Panc1 (cell line): Measurements from ENCODE around the gene LENEP.

Experiments used
- SIN3A ChIP-seq: IDR thresholded peaks from 2 replicates; pipeline ENCODE4 v1.6.1; 2012; ENCODE audit warnings: low read depth, mild to moderate bottlenecking, low read length, moderate library complexity, borderline replicate concordance; ENCODE audit not compliant: insufficient read depth
- TCF7L2 ChIP-seq: IDR thresholded peaks from 2 replicates; pipeline ENCODE4 v1.6.1; 2011; ENCODE audit warnings: mild to moderate bottlenecking, low read depth, low read length, inconsistent platforms
- TF ChIP-seq, protein P1 (sequence below): fragments of 450-650 bp; IDR thresholded peaks from 2 replicates; pipeline ENCODE4 v1.5.1; 2017; ENCODE audit warnings: mild to moderate bottlenecking
- TF ChIP-seq, protein P2 (sequence below), 2 experiments: IDR thresholded peaks; 2 replicates each; pipeline ENCODE4 v1.6.1; 2011 to 2012; ENCODE audit warnings: low read depth in 2 of 2, control low read depth in 1 of 2, low read length in 1 of 2, mild to moderate bottlenecking in 1 of 2, moderate library complexity in 1 of 2; ENCODE audit not compliant: insufficient read depth in 1 of 2

DNA sequence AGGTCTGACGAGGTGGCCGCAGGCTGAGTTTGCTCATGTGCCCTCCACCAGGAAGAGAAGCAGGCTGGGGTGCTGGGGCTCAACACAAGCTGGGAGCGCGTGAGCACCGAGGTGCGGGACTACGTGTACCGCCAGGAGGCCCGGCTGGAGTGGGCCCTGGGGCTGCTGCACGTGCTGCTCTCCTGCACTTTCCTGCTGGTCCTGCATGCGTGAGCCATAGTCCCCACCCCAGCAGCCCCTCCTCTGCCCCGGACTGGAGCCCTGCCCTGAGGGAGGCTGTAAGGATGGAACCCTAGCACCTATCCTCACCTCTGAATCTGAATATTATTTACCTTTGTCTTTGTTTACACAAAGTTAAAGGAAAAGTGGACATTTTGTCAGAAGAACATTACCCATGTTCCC lies 49.9 kb downstream of the LENEP start:
- TF ChIP-seq, protein P1, sequence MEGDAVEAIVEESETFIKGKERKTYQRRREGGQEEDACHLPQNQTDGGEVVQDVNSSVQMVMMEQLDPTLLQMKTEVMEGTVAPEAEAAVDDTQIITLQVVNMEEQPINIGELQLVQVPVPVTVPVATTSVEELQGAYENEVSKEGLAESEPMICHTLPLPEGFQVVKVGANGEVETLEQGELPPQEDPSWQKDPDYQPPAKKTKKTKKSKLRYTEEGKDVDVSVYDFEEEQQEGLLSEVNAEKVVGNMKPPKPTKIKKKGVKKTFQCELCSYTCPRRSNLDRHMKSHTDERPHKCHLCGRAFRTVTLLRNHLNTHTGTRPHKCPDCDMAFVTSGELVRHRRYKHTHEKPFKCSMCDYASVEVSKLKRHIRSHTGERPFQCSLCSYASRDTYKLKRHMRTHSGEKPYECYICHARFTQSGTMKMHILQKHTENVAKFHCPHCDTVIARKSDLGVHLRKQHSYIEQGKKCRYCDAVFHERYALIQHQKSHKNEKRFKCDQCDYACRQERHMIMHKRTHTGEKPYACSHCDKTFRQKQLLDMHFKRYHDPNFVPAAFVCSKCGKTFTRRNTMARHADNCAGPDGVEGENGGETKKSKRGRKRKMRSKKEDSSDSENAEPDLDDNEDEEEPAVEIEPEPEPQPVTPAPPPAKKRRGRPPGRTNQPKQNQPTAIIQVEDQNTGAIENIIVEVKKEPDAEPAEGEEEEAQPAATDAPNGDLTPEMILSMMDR = no peak
- TF ChIP-seq, protein P2, sequence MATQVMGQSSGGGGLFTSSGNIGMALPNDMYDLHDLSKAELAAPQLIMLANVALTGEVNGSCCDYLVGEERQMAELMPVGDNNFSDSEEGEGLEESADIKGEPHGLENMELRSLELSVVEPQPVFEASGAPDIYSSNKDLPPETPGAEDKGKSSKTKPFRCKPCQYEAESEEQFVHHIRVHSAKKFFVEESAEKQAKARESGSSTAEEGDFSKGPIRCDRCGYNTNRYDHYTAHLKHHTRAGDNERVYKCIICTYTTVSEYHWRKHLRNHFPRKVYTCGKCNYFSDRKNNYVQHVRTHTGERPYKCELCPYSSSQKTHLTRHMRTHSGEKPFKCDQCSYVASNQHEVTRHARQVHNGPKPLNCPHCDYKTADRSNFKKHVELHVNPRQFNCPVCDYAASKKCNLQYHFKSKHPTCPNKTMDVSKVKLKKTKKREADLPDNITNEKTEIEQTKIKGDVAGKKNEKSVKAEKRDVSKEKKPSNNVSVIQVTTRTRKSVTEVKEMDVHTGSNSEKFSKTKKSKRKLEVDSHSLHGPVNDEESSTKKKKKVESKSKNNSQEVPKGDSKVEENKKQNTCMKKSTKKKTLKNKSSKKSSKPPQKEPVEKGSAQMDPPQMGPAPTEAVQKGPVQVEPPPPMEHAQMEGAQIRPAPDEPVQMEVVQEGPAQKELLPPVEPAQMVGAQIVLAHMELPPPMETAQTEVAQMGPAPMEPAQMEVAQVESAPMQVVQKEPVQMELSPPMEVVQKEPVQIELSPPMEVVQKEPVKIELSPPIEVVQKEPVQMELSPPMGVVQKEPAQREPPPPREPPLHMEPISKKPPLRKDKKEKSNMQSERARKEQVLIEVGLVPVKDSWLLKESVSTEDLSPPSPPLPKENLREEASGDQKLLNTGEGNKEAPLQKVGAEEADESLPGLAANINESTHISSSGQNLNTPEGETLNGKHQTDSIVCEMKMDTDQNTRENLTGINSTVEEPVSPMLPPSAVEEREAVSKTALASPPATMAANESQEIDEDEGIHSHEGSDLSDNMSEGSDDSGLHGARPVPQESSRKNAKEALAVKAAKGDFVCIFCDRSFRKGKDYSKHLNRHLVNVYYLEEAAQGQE (IDR thresholded peaks at IDR 0.05; ENCODE audit: insufficient read depth in 1 of 2, low read depth in 2 of 2, low read length in 1 of 2) = no peak
- TF ChIP-seq TCF7L2 (no peak), SIN3A (no peak)
